WERI-Rb-1 (cell line): Measurements from ENCODE around the gene LIN28B.

Source experiments
- DNase-seq: peaks from one replicate; pipeline ENCODE4 v3.0.0-alpha.2; 2020
- H3K27ac ChIP-seq: fragments of 250-450 bp; sonication (Bioruptor Pico); 2 replicates; pipeline ENCODE4 v1.5.1; 2020; ENCODE audit warnings: mild to moderate bottlenecking, moderate library complexity
- H3K27me3 ChIP-seq: fragments of 250-450 bp; sonication (Bioruptor Pico); 2 replicates; pipeline ENCODE4 v1.5.1; 2021; ENCODE audit warnings: mild to moderate bottlenecking, low read depth, moderate library complexity; ENCODE audit not compliant: insufficient read depth, severe bottlenecking
- H3K36me3 ChIP-seq: fragments of 250-450 bp; sonication (Bioruptor Pico); 2 replicates; pipeline ENCODE4 v1.5.1; 2020; ENCODE audit warnings: mild to moderate bottlenecking, moderate library complexity
- H3K4me3 ChIP-seq: 2 replicates; pipeline ENCODE4 v1.5.1; 2011; ENCODE audit warnings: low read depth, mild to moderate bottlenecking, control low read depth, low read length
- H3K9me3 ChIP-seq: fragments of 250-450 bp; sonication (Bioruptor Pico); 2 replicates; pipeline ENCODE4 v1.5.1; 2021; ENCODE audit warnings: mild to moderate bottlenecking, moderate library complexity; ENCODE audit not compliant: severe bottlenecking
- CTCF ChIP-seq: IDR thresholded peaks from 2 replicates; pipeline ENCODE4 v1.5.1; 2011; ENCODE audit warnings: low read depth, mild to moderate bottlenecking, control low read depth, inconsistent platforms, low read length

The LIN28B gene, protein sequence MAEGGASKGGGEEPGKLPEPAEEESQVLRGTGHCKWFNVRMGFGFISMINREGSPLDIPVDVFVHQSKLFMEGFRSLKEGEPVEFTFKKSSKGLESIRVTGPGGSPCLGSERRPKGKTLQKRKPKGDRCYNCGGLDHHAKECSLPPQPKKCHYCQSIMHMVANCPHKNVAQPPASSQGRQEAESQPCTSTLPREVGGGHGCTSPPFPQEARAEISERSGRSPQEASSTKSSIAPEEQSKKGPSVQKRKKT

GRCh38 chr6:104956731-104957294, at the start of gene LIN28B:
LIN28B (plus strand) TSS chr6:104957107; CDS start chr6:104957251, 144 bp downstream.
- no peaks in the 10 kb centered on the region for H3K27me3 ChIP-seq
- DNase-seq = no peak
- no peaks in the 10 kb centered on the region for H3K9me3 ChIP-seq
- TF ChIP-seq CTCF = no peak
- H3K27ac ChIP-seq = peak within 1 kb of the TSS; percentile 2; the same call in 1 of the 2 replicates
- peak within 1 kb of the TSS; percentile 56 for H3K4me3 ChIP-seq
- H3K36me3 ChIP-seq = no peaks in the 10 kb centered on the region

DNA sequence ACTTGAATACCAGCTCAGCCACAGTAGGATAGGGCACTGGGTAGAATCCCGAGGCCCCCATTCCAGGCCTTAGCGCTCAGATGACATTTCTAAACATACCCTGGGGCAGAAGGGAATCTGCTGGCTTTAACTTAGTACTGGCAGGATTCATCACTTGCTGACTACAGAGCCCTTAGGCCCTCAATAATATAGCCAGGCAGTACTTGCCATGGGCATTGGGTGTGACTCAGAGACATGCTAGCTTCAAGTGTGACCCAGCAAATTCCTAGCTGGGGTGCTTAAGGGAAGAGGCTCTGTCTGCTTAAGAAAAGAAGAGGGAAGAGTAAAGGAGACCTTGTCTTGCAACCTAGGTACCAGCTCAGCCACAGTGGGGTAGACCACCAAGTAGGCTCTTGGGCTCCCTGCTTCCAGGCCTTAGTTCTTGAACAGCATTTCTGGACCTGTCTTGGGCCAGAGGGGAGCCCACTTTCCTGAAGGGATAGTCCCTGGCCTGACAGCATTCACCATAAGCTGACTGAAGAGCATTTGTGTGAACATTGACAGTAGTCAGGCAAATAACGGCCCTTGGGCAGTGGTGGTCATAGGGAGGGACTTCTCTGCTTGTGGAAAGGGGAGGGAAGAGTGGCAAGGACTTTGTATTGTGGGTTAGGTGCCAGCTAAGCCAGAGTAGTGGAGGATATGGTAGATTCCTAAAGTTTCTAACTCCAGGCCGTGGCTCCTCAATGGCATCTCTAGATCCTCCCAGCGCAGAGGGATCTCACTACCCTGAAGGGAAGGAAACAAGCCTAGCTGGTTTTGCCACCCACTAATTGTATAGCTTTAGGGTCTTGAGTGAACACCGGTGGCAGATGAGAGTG, 48.6 kb upstream of the LIN28B start:
- TF ChIP-seq CTCF = no peak
- H3K27me3 ChIP-seq = no peaks in the 10 kb centered on the region
- no peaks in the 10 kb centered on the region for H3K36me3 ChIP-seq
- DNase-seq = no peak
- H3K4me3 ChIP-seq = no peak overlapping the region
- no peaks in the 10 kb centered on the region for H3K9me3 ChIP-seq
- no peak overlapping the region for H3K27ac ChIP-seq

DNA sequence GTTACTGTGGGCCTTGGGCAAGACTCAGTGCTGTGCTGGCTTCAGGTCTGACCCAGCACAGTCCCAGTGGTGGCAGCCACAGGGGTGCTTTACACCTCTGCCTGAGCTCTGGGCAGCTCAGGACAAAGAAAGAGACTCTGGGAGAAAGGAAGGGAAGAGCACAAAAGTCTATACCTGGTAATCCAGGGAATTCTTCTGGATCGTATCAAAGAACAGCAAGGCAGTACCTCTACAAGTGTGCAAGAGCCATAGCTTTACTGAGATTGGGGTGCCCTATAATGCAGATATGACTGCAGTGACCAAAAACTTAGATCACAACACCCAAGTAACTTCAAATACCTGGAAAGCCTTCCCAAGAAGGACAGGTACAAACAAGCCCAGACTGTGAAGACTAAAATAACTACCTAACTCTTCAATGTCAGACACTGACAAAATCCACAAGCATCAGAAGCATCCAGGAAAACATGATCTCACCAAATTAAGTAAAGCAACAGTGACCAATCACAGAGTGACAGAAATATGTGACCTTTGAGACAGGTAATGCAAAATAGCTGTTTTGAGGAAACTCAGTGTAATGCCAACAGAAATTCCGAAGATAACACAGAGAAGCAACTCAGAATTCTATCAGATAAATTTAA, 47.9 kb upstream of the LIN28B start:
- H3K9me3 ChIP-seq = no peaks in the 10 kb centered on the region
- no peak for TF ChIP-seq CTCF
- H3K27me3 ChIP-seq = no peaks in the 10 kb centered on the region
- H3K36me3 ChIP-seq = no peaks in the 10 kb centered on the region
- no peak overlapping the region for H3K4me3 ChIP-seq
- H3K27ac ChIP-seq = no peak overlapping the region
- DNase-seq = no peak

GRCh38 chr6:104921896-104922295, 35.0 kb upstream of the LIN28B start:
- Histone ChIP-seq H3K27ac (no peak overlapping the region), H3K9me3 (no peaks in the 10 kb centered on the region), H3K4me3 (no peak overlapping the region), H3K27me3 (no peaks in the 10 kb centered on the region), H3K36me3 (no peaks in the 10 kb centered on the region)
- no peak for TF ChIP-seq CTCF
- no peak for DNase-seq

GRCh38 chr6:104928141-104928540, 28.8 kb upstream of the LIN28B start:
- no peak overlapping the region for H3K4me3 ChIP-seq
- no peaks in the 10 kb centered on the region for H3K36me3 ChIP-seq
- no peak for DNase-seq
- H3K27ac ChIP-seq = no peak overlapping the region
- H3K27me3 ChIP-seq = no peaks in the 10 kb centered on the region
- no peak for TF ChIP-seq CTCF
- no peaks in the 10 kb centered on the region for H3K9me3 ChIP-seq
